ENCODE data around the gene ARPC3. TPM values are rescaled to one million over a fixed set of nuclear protein-coding genes. Genes with fewer than 3 reads are reported as not detected.
A peak's percentile ranks its signal among the peaks of the same experiment; 100 is the strongest.

Gene ARPC3
- total and polyA plus RNA-seq, 9 of the 15 experiments (the other 6 are each of a cell fraction or from before 2014, with no cell fraction given), result 74.2 to 575 (median 345) TPM

GRCh38 chr12:110449799-110450497, at the start of gene ARPC3 (continued):
- TF ChIP-seq ZMIZ1 (IDR thresholded peaks at IDR 0.05; ENCODE audit: low read depth in 2 of 2, low read length in 2 of 2), result no peak
- TF ChIP-seq ETS2 (tag; IDR thresholded peaks at IDR 0.05; ENCODE audit: borderline replicate concordance, poor library complexity, severe bottlenecking), result no peak
- no peak for TF ChIP-seq ZSCAN32 (CRISPR knock-in tag; IDR thresholded peaks at IDR 0.05)
- TF ChIP-seq ZNF511 (CRISPR knock-in tag; IDR thresholded peaks at IDR 0.05), result no peak; the same call in 1 of the 2 replicates
- TF ChIP-seq GTF2A2 (tag; IDR thresholded peaks at IDR 0.05), result no peak
- no peak for TF ChIP-seq CLOCK (CRISPR knock-in tag; IDR thresholded peaks at IDR 0.05; ENCODE audit: borderline replicate concordance)
- TF ChIP-seq IRF1 (CRISPR knock-in tag; IDR thresholded peaks at IDR 0.05; ENCODE audit: borderline replicate concordance), result no peak
- no peak for TF ChIP-seq SAFB (IDR thresholded peaks at IDR 0.05; ENCODE audit: borderline replicate concordance, low read depth, low read length)
- TF ChIP-seq NFRKB (IDR thresholded peaks at IDR 0.05; ENCODE audit: low read depth), result 0 out of 2 replicates have a peak, but pooled peaks have one; percentile 29
- peak; percentile 22; the same call in 1 of the 2 replicates for TF ChIP-seq SOX6 (IDR thresholded peaks at IDR 0.05)
- no peak for TF ChIP-seq ZNF717 (CRISPR knock-in tag; IDR thresholded peaks at IDR 0.05)
- peak; percentile 84 for TF ChIP-seq CREM (IDR thresholded peaks at IDR 0.05; ENCODE audit: low read depth)
- 0 out of 2 replicates have a peak, but pooled peaks have one; percentile 31 for TF ChIP-seq NR2C2 (CRISPR knock-in tag; IDR thresholded peaks at IDR 0.05)
- TF ChIP-seq NR2C2 (tag; IDR thresholded peaks at IDR 0.05), result peak; percentile 84
- peak; percentile 37; the same call in 1 of the 2 replicates for TF ChIP-seq PHF21A (IDR thresholded peaks at IDR 0.05; ENCODE audit: borderline replicate concordance, low read depth)
- TF ChIP-seq KDM1A (IDR thresholded peaks at IDR 0.05), result no peak
- no peak for TF ChIP-seq SMARCA5 (IDR thresholded peaks at IDR 0.05)
- TF ChIP-seq FOXA3 (CRISPR knock-in tag; conservative IDR thresholded peaks at IDR 0.05 in 1 of 2, IDR thresholded peaks at IDR 0.05 in 1 of 2), result no peak
- TF ChIP-seq ZNF740 (CRISPR knock-in tag; IDR thresholded peaks at IDR 0.05), result no peak
- no peak for TF ChIP-seq ZNF740 (tag; IDR thresholded peaks at IDR 0.05)
